HepG2 (cell line): ENCODE measurements around the gene LAMA5. TPM values are rescaled to one million over a fixed set of nuclear protein-coding genes. Genes with fewer than 3 reads are reported as not detected.
A peak's percentile ranks its signal among the peaks of the same experiment; 100 is the strongest.

Experiments used
- BRD4 ChIP-seq: sonication (generic); formaldehyde crosslinking; IDR thresholded peaks from 2 replicates; pipeline ENCODE4 v1.4.0; 2020; ENCODE audit warnings: missing genetic modification reagents
- CREB3 ChIP-seq: sonication (generic); formaldehyde crosslinking; IDR thresholded peaks from 2 replicates; pipeline ENCODE4 v1.5.0; 2020; ENCODE audit warnings: missing genetic modification reagents
- FOXO4 ChIP-seq: sonication (generic); formaldehyde crosslinking; conservative IDR thresholded peaks from 2 replicates; pipeline ENCODE4 v1.8.1; 2023; ENCODE audit warnings: missing genetic modification reagents
- GTF2F1 ChIP-seq: fragments of 150-350 bp; IDR thresholded peaks from 2 replicates; pipeline ENCODE4 v1.6.1; 2014; ENCODE audit warnings: low read length
- HMG20A ChIP-seq: IDR thresholded peaks from 2 replicates; pipeline ENCODE4 v1.6.1; 2016; ENCODE audit warnings: borderline replicate concordance
- RFX1 ChIP-seq: fragments of 450-650 bp; IDR thresholded peaks from 2 replicates; pipeline ENCODE4 v1.6.1; 2017
- SRY ChIP-seq: sonication (generic); formaldehyde crosslinking; IDR thresholded peaks from 2 replicates; pipeline ENCODE4 v1.8.0; 2022; ENCODE audit warnings: mild to moderate bottlenecking, missing genetic modification reagents
- TFE3 ChIP-seq: IDR thresholded peaks from 2 replicates; pipeline ENCODE4 v1.6.1; 2016
- THYN1 ChIP-seq: sonication (generic); formaldehyde crosslinking; IDR thresholded peaks from 2 replicates; pipeline ENCODE4 v1.8.1; 2023; ENCODE audit warnings: low read depth, mild to moderate bottlenecking, moderate library complexity, missing genetic modification reagents, borderline replicate concordance
- TMF1 ChIP-seq: sonication (generic); formaldehyde crosslinking; IDR thresholded peaks from 2 replicates; pipeline ENCODE4 v1.8.1; 2022; ENCODE audit warnings: low read depth, missing genetic modification reagents
- ZBTB33 ChIP-seq: sonication (generic); formaldehyde crosslinking; IDR thresholded peaks from 2 replicates; pipeline ENCODE4 v1.4.0; 2020; ENCODE audit warnings: missing genetic modification reagents
- ZBTB37 ChIP-seq: sonication (generic); formaldehyde crosslinking; IDR thresholded peaks from 2 replicates; pipeline ENCODE4 v1.4.0; 2020; ENCODE audit warnings: mild to moderate bottlenecking, missing genetic modification reagents
- ZC3H4 ChIP-seq: sonication (generic); formaldehyde crosslinking; IDR thresholded peaks from 2 replicates; pipeline ENCODE4 v1.4.0; 2020; ENCODE audit warnings: missing genetic modification reagents, borderline replicate concordance
- ZMYM4 ChIP-seq: sonication (generic); formaldehyde crosslinking; IDR thresholded peaks from 2 replicates; pipeline ENCODE4 v1.8.1; 2023; ENCODE audit warnings: mild to moderate bottlenecking, missing genetic modification reagents
- ZNF281 ChIP-seq: sonication (generic); formaldehyde crosslinking; IDR thresholded peaks from 2 replicates; pipeline ENCODE4 v1.4.0; 2020; ENCODE audit warnings: missing genetic modification reagents, borderline replicate concordance
- ZNF547 ChIP-seq: sonication (generic); formaldehyde crosslinking; IDR thresholded peaks from 2 replicates; pipeline ENCODE4 v1.5.1; 2020; ENCODE audit warnings: mild to moderate bottlenecking, missing genetic modification reagents
- ZNF616 ChIP-seq: sonication (generic); formaldehyde crosslinking; IDR thresholded peaks from 2 replicates; pipeline ENCODE4 v1.5.0; 2020; ENCODE audit warnings: low read depth, mild to moderate bottlenecking, missing genetic modification reagents
- ZNF678 ChIP-seq: sonication (generic); formaldehyde crosslinking; IDR thresholded peaks from 2 replicates; pipeline ENCODE4 v1.4.0; 2020; ENCODE audit warnings: mild to moderate bottlenecking, missing genetic modification reagents
- ZNF792 ChIP-seq: IDR thresholded peaks from 2 replicates; pipeline ENCODE4 v1.6.1; 2016
- polyA plus RNA-seq, 8 experiments: library from polyadenylated mRNA; depleted of rRNA in 3 of 8; stranded (reverse) in 7 of 8; unstranded in 1 of 8; fragments of >200 nt; fragmentation: Illumina TruSeq in 4 of 8; extraction: Trizol in 4 of 8; gene quantifications; 2 replicates each; pipeline versions ENCODE4 v1.2.1 to v1.2.3, GENCODE V29; 2011 to 2016; ENCODE audit warnings: low read depth in 4 of 8, missing spikeins in 1 of 8, mixed read lengths in 1 of 8; ENCODE audit not compliant: insufficient read depth in 1 of 8
- total RNA-seq, 5 experiments: library from RNA; depleted of rRNA; stranded (reverse); fragments of >200 nt; fragmentation: Illumina TruSeq; extraction: Trizol; gene quantifications; 2 replicates each; pipeline ENCODE4 v1.2.3, GENCODE V29; 2016; ENCODE audit warnings: low read depth in 1 of 5

Gene LAMA5
- total and polyA plus RNA-seq, 2 of the 13 experiments (the other 11 are each of a cell fraction or from before 2014, with no cell fraction given): 21.0 to 44.7 TPM

GRCh38 chr20:62405108-62405980 lies 38.2 kb upstream of the LAMA5 start (continued):
- TF ChIP-seq CREB3 (CRISPR knock-in tag) (no peak), GTF2F1 (no peak), ZNF281 (CRISPR knock-in tag) (no peak), ZNF792 (CRISPR knock-in tag) (no peak), HMG20A (no peak), ZC3H4 (CRISPR knock-in tag) (peak; percentile 83; the same call in 1 of the 2 replicates), TMF1 (CRISPR knock-in tag) (no peak), ZNF616 (CRISPR knock-in tag) (no peak; the same call in 1 of the 2 replicates), ZBTB33 (CRISPR knock-in tag) (peak; percentile 99), ZBTB37 (CRISPR knock-in tag) (no peak), ZNF547 (peak; percentile 75; the same call in 1 of the 2 replicates), TFE3 (0 out of 2 replicates have a peak, but pooled peaks have one; percentile 29), BRD4 (no peak; the same call in 1 of the 2 replicates), RFX1 (no peak), SRY (CRISPR knock-in tag) (no peak), FOXO4 (0 out of 2 replicates have a peak, but pooled peaks have one; percentile 69), ZNF678 (0 out of 2 replicates have a peak, but pooled peaks have one; percentile 25), ZMYM4 (CRISPR knock-in tag) (no peak), THYN1 (CRISPR knock-in tag) (no peak)
